Measurements from ENCODE around the gene NHS. TPM values are rescaled to one million over a fixed set of nuclear protein-coding genes. Genes with fewer than 3 reads are reported as not detected.

NHS gene
- total and polyA plus RNA-seq, 10 donors = 0.32 to 3.1 (median 2.1) TPM

DNA sequence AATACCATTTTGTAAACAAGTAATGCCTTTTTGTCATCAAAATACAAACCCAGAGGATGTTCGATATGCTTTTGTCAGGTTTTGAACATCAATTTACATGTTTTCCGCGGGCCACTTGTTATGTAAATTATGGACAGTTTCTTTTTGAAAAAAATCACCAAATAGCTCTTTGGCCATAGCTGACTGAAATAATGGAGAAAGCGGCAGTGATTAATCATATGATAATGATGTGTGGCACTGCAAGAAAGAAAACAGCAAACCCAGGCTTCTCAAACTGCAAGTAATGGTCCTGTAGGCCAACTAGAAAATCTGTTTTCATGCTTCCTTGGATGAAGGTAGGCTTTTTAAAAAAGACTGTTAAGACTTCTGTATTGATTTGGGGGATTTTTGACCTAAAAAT lies 346.7 kb downstream of the NHS start:
- Histone ChIP-seq H3K4me3 (no peak overlapping the region), H3K27ac (no peak overlapping the region), H3K27me3 (replicated peaks in 1 of 7) (peaks cover 0 to 13% (median 0%) of the 10 kb centered on the region in 7 donors), H3K9me3 (no peaks in the 10 kb centered on the region), H3K36me3 (no peaks in the 10 kb centered on the region), H3K4me1 (no peaks in the 10 kb centered on the region)
- WGBS, 5 donors = 66 to 91% (median 78%) methylated on average over 4 of the region's 4 CpGs
- no peak for DNase-seq
- intact Hi-C loops (cut with DNase I; ENCODE audit: low total_unique reads) = no loop called here
- TF ChIP-seq, protein P1, sequence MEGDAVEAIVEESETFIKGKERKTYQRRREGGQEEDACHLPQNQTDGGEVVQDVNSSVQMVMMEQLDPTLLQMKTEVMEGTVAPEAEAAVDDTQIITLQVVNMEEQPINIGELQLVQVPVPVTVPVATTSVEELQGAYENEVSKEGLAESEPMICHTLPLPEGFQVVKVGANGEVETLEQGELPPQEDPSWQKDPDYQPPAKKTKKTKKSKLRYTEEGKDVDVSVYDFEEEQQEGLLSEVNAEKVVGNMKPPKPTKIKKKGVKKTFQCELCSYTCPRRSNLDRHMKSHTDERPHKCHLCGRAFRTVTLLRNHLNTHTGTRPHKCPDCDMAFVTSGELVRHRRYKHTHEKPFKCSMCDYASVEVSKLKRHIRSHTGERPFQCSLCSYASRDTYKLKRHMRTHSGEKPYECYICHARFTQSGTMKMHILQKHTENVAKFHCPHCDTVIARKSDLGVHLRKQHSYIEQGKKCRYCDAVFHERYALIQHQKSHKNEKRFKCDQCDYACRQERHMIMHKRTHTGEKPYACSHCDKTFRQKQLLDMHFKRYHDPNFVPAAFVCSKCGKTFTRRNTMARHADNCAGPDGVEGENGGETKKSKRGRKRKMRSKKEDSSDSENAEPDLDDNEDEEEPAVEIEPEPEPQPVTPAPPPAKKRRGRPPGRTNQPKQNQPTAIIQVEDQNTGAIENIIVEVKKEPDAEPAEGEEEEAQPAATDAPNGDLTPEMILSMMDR (IDR thresholded peaks at IDR 0.05 in 8 of 11, conservative IDR thresholded peaks at IDR 0.05 in 3 of 11) = no peak
- TF ChIP-seq POLR2A (IDR thresholded peaks at IDR 0.05) (no peak), POLR2AphosphoS5 (IDR thresholded peaks at IDR 0.05) (no peak)

DNA sequence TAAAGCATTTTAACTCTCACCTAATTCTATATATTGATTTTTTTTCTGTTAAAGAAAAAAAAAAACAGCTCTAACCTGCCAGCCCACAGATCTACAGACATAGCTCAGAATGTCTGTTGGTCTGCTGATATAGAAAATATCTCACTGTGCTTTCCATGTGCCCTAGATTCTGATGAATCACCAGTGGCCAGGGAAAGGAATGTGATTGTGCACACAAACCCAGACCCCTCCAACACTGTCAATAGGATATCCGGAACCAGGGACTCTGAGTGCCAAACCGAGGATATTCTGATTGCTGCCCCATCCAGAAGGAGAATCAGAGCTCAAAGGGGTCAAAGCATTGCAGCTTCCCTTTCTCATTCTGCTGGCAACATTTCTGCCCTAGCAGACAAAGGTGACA lies 350.2 kb downstream of the NHS start:
- H3K9me3 ChIP-seq = no peaks in the 10 kb centered on the region
- no peak overlapping the region for H3K27ac ChIP-seq
- no peaks in the 10 kb centered on the region for H3K4me1 ChIP-seq
- no peak overlapping the region for H3K4me3 ChIP-seq
- WGBS, 5 donors = 74 to 92% (median 82%) methylated on average over 2 of the region's 2 CpGs; no CpG with 5 or more reads in 1 of the 5 donors
- intact Hi-C loops (cut with DNase I; ENCODE audit: low total_unique reads) = no loop called here
- DNase-seq = no peak
- no peaks in the 10 kb centered on the region for H3K36me3 ChIP-seq
- H3K27me3 ChIP-seq (replicated peaks in 1 of 7) = peaks cover 0 to 13% (median 0%) of the 10 kb centered on the region in 7 donors
- no peak for TF ChIP-seq POLR2A (IDR thresholded peaks at IDR 0.05)
- TF ChIP-seq, protein P1 (IDR thresholded peaks at IDR 0.05 in 8 of 11, conservative IDR thresholded peaks at IDR 0.05 in 3 of 11) = no peak
- TF ChIP-seq POLR2AphosphoS5 (IDR thresholded peaks at IDR 0.05) = no peak

DNA sequence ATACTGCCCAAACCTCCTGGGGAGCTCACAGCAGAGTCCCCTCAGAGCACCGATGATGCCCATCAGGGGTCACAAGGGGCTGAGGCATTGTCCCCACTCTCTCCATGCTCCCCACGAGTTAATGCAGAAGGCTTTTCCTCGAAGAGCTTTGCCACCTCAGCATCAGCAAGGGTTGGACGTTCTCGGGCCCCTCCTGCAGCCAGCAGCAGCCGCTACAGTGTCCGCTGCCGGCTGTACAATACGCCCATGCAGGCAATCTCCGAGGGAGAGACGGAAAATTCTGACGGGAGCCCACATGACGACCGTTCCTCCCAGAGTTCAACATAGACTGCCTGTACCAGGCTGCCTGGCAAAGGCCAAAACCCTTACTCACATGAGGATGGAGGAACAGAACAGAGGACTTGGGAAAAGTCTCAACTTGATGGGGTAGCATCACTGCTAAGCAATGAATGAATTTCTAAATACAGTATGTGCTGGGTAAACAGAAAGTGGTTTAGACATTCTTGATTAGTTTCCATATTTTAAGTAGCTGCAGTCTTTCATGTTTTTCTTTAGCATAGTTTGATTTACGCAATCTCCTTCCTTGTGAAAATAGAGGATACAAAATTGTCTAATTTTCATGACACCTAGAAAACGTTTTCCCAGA lies 357.3 kb downstream of the NHS start:
- intact Hi-C loops (cut with DNase I; ENCODE audit: low total_unique reads) = no loop called here
- no peaks in the 10 kb centered on the region for H3K9me3 ChIP-seq
- no peaks in the 10 kb centered on the region for H3K36me3 ChIP-seq
- H3K4me1 ChIP-seq = peaks cover 0 to 5% (median 0%) of the 10 kb centered on the region in 6 donors
- H3K4me3 ChIP-seq = no peak overlapping the region
- TF ChIP-seq POLR2A (IDR thresholded peaks at IDR 0.05) (no peak), POLR2AphosphoS5 (IDR thresholded peaks at IDR 0.05) (no peak)
- TF ChIP-seq, protein P1 (IDR thresholded peaks at IDR 0.05 in 8 of 11, conservative IDR thresholded peaks at IDR 0.05 in 3 of 11) = no peak
- H3K27me3 ChIP-seq (replicated peaks in 1 of 7) = peaks cover 0 to 6% (median 0%) of the 10 kb centered on the region in 7 donors
- no peak for DNase-seq
- WGBS, 5 donors = 72 to 94% (median 82%) methylated on average over 4 to 16 of the region's 16 CpGs
- H3K27ac ChIP-seq = no peak overlapping the region

DNA sequence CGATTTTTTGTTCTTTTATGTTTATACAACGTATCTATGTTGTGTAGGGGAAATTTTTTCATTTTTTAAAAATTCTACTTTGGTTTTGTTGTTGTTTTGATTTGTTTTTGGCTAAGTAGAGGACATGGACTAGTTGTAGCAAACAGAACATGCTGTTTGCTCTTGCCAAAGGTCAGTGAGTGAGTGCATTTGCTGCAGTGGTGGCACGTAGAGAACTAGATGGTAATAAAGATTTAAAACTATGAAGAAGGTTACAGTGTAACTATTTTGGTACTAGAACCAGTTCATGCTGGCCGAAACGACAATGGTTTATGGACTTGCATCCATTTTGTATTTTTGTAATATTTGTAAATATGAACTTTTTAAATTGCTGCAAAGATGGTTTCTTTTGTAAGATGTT lies 360.4 kb downstream of the NHS start:
- intact Hi-C loops (cut with DNase I; ENCODE audit: low total_unique reads) = no loop called here
- no peak overlapping the region for H3K27ac ChIP-seq
- no peak for TF ChIP-seq POLR2A (IDR thresholded peaks at IDR 0.05)
- TF ChIP-seq POLR2AphosphoS5 (IDR thresholded peaks at IDR 0.05) = no peak
- TF ChIP-seq, protein P1 (IDR thresholded peaks at IDR 0.05 in 8 of 11, conservative IDR thresholded peaks at IDR 0.05 in 3 of 11) = no peak
- H3K4me3 ChIP-seq = no peak overlapping the region
- H3K4me1 ChIP-seq = peaks cover 0 to 21% (median 2%) of the 10 kb centered on the region in 6 donors
- no peaks in the 10 kb centered on the region for H3K36me3 ChIP-seq
- peaks cover 0 to 11% (median 0%) of the 10 kb centered on the region in 7 donors for H3K27me3 ChIP-seq (replicated peaks in 1 of 7)
- no peaks in the 10 kb centered on the region for H3K9me3 ChIP-seq
- DNase-seq = no peak
- 63 to 88% (median 79%) methylated on average over 5 of the region's 5 CpGs for WGBS, 5 donors
